Measurements from ENCODE around the gene NEK4. TPM values are rescaled to one million over a fixed set of nuclear protein-coding genes. Genes with fewer than 3 reads are reported as not detected.

Gene NEK4
- total RNA-seq, 1 experiment from 2014 or later, result 36.2 TPM

GRCh38 chr3:52721730-52722008 lies 49.1 kb downstream of the NEK4 start:
- no peaks in the 10 kb centered on the region for H3K9me2 ChIP-seq (ENCODE audit: insufficient read depth)
- H3K9ac ChIP-seq (ENCODE audit: low read length), result no peak overlapping the region
- POLR2A ChIA-PET, result no interaction called here
- RAD21 ChIA-PET (ENCODE audit: low non-redundant PET in 1 of 2, low total read pairs in 2 of 2, uncharacterized antibody in 2 of 2, unreplicated experiment in 2 of 2), result no interaction called here
- no peak overlapping the region for H3K4me3 ChIP-seq (replicated peaks in 1 of 2; ENCODE audit: low read depth in 1 of 2, low read length in 2 of 2)
- DNase-seq (ENCODE audit: low read depth, low spot score) (no peak), ATAC-seq (no peak)
- peaks cover 0 to 3% of the 10 kb centered on the region in 2 experiments; a peak in 1 of 4 replicates for H3K36me3 ChIP-seq (ENCODE audit: control insufficient read depth in 1 of 2, insufficient read depth in 2 of 2, low read length in 2 of 2)
- no peaks in the 10 kb centered on the region for H4K20me1 ChIP-seq (ENCODE audit: insufficient read depth)
- TF ChIP-seq CTCF (IDR thresholded peaks at IDR 0.05 in 2 of 3, conservative IDR thresholded peaks at IDR 0.05 in 1 of 3; ENCODE audit: borderline replicate concordance in 1 of 3, insufficient read depth in 1 of 3, low read depth in 2 of 3, low read length in 2 of 3) (no peak), YY1 (IDR thresholded peaks at IDR 0.05; ENCODE audit: extremely low read depth, insufficient replicate concordance, low read depth, low read length) (no peak), EZH2 (IDR thresholded peaks at IDR 0.05) (no peak), POLR2AphosphoS5 (IDR thresholded peaks at IDR 0.05; ENCODE audit: low read depth, low read length) (no peak), TCF7L2 (IDR thresholded peaks at IDR 0.05; ENCODE audit: borderline replicate concordance, extremely low read depth, insufficient read depth, insufficient read length) (no peak), JUND (IDR thresholded peaks at IDR 0.05) (no peak), EZH2phosphoT487 (IDR thresholded peaks at IDR 0.05; ENCODE audit: borderline replicate concordance) (no peak), REST (IDR thresholded peaks at IDR 0.05; ENCODE audit: low read depth) (no peak), MAX (IDR thresholded peaks at IDR 0.05) (no peak), SRF (IDR thresholded peaks at IDR 0.05; ENCODE audit: low read depth) (no peak), EGR1 (IDR thresholded peaks at IDR 0.05; ENCODE audit: low read depth) (no peak)
- no peak overlapping the region for H3K27ac ChIP-seq (ENCODE audit: low read depth, low read length)
- H3K9me3 ChIP-seq (ENCODE audit: control insufficient read depth in 1 of 2, insufficient read depth in 1 of 2, low read depth in 1 of 2, low read length in 2 of 2), result no peaks in the 10 kb centered on the region
- intact Hi-C loops (cut with micrococcal nuclease), result no loop called here
- no peak overlapping the region for H2AFZ ChIP-seq (ENCODE audit: low read depth, low read length, poor library complexity, severe bottlenecking)
- no peaks in the 10 kb centered on the region for H3K4me1 ChIP-seq (ENCODE audit: control insufficient read depth in 1 of 2, insufficient read depth in 2 of 2, low read length in 2 of 2)
- H3K79me2 ChIP-seq (ENCODE audit: insufficient read depth, low read length), result no peaks in the 10 kb centered on the region
- no peak overlapping the region for H3K4me2 ChIP-seq (ENCODE audit: low read length)
- CTCF ChIA-PET, result no interaction called here
- no peaks in the 10 kb centered on the region for H3K27me3 ChIP-seq (ENCODE audit: insufficient read depth, low read length)
- BruUV-seq (replicated peaks), result no TSS peak
